Measurements from ENCODE around the gene SCARB1.

SCARB1 gene

DNA sequence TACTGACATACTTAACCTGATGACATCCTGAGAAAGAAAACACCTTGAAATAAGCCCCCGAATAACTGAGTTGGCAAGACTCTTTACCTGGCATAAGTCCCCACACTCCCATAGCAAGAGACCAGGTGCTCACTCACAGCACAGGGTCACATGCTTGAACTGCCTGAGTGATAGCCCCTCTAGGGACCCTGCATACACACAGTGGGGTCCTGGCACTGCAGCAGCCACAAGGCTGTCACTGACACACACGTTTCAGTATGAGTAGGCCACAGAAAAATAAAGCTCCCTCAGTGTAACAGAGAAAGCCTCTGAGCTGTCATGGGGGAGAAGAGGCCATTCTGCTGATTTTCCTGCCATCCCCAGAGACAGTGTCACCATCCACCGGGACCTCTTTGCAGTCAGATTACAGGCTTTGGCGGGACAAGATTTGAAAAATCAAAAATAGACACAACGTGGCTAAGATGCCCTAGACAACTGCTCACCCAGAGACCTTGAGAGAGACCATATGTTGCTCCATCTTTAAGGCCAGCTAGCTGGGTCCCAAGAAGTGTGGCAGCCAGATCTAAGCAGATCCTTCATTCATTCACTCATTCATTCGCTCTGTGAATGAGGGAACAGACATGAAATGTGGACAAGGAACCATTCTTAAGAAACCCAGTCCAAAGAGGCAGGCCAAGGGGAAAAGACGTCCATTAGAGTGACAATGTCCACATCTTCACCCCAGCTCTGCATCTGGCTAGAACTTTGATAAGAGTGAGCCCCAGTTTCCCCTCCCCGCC, 1.6 kb downstream of the SCARB1 start:
- DNase-seq, result no peak

DNA sequence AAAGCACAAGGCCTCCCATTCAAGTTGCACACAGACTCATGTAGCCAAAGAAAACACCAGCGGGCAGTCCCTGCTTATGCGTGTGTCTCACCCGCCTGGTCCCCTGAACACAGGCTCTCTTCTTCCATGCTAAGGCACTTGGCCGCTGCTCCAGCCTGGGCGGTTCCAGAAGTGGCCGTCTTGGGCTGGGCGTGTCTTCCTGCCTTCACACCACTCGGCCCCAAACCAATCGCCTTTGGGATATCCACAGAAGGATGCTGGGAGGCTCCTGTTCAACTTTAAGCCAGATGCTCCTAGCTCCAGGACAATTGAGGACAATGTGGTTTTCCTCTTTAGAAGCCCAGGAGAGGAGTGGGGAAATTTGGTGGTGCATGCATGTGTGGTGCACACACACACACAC, 2.2 kb downstream of the SCARB1 start:
- no peak for DNase-seq

DNA sequence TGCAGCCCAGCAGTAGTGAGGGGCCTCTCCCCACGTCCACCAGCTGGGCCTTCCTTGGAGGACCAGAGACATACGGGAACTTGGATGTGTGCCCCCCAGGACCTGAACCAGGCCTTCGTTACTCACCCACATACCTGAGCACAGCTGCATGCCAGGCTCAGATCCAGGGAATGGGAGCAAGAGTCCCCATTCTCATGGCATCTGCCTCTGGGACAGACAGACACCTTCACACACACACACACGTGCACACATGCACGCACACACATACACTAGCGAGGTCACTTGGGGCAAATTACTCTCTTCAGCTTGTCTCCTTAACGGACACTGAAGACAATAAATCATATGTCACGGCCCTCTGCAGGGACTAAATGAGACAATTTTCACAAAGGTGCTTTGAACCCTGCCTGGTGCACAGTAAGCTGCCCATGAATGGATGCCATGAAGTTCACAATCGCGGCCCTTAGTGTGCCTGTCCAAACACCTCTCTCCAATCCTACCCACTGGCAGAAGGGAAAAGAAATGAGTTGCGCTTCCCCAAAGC, 5.7 kb downstream of the SCARB1 start:
- no peak for DNase-seq

DNA sequence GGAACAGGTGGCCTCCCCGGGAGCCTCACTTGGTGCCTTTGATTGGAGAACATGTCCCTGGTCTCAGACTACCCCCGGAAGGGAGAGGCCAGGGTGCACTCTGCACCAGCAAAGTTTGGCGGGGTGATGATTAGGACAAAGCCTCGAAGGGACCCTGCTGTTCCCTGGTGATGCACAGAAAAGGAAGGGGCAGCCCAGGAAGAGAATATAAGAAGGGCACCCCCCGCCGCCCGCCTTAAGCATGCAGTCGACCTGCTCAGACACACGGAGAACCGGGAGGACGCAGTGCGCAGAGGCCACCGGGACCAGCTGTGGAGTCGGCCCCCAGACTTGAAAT, 6.9 kb downstream of the SCARB1 start:
- DNase-seq, result no peak

DNA sequence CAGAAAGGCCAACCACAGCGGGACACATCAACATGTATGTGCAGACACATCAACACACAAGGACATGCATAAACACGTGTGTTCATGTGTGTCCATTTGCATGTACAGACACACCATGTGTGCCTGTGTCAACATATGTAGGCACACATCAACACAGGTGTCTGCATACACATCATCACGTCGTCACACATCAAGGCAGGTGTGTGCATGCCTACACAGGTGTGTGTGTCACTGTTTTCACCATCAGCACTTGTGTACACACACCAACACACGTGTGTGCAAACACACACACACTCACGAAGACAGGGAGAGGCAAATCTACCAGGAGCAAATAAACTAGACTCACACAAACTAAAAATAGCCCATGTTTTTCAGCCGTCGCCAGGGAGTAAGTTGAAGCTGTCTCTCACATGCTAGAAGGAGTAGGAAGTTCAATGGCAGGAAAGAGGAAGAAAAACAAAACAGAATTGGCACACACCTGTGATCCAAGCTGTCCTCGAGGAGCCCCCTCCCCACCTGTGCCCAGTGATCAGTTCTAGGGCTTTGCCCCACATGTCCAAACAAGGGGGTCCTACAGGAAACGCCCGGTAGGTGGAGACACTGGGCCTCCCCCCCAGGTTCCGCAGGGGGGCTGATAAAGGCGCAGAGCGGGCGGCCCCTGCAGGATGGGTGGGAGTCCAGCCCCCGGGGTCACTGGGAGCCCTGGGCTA, 7.4 kb downstream of the SCARB1 start:
- DNase-seq, result no peak

DNA sequence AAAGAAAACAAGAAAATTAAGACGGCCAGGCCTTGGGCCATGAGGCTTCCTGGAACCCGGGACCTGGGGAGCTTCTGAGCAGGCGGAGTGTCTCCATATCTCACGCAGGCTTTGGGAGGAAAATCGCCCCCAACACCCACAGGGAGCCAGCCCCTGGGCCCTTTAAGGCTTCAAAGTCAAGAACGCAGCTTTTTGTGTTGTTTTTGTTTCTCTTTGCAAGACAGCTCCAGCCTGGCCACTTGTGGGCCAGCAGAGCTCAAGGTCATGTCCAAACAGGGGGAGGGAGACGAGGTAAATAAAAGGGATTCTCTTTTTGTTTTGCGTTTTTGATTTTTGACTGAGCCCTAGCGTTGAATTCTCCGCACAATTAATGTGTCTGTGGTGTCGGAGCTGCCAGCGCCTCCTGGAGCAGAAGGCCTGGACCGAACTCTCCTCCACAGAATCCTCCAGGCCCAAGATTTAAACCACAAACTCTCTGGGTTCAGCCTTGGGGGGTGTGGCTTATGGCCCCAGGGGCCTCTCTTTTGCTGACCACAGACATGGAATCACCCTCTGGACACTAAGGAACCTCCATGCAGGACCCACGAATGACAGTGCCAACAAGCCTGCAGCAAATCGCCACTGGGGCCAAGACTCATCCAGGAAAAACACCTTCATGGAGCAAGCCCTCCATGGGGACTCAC, 8.2 kb downstream of the SCARB1 start:
- no peak for DNase-seq

DNA sequence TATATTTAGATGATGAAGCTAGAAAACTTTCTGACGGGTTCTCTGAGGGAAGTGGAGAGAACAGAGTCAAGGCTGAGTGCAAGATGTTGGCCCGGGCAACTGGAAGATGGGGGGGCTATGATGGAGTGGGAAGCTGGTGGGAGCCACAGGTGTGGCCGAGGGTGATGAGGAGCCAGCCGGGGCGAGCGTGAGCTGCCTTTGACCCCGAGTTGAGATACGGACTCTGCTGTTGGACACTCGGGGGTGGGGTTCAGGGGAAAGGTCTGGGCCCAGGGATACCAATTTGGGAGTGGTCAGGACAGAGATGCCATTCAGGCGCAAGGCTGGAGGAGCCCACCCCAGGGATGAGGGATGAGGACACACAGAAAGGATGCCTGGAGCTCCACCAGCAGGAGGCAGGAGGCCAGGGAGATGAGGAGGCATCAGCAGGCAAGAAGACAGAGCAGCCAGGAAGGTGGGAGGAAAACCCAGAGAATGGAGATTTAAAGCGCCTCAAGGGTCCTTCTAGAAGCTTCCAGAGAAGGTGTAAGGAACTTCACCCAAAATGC, 9.0 kb downstream of the SCARB1 start:
- no peak for DNase-seq

DNA sequence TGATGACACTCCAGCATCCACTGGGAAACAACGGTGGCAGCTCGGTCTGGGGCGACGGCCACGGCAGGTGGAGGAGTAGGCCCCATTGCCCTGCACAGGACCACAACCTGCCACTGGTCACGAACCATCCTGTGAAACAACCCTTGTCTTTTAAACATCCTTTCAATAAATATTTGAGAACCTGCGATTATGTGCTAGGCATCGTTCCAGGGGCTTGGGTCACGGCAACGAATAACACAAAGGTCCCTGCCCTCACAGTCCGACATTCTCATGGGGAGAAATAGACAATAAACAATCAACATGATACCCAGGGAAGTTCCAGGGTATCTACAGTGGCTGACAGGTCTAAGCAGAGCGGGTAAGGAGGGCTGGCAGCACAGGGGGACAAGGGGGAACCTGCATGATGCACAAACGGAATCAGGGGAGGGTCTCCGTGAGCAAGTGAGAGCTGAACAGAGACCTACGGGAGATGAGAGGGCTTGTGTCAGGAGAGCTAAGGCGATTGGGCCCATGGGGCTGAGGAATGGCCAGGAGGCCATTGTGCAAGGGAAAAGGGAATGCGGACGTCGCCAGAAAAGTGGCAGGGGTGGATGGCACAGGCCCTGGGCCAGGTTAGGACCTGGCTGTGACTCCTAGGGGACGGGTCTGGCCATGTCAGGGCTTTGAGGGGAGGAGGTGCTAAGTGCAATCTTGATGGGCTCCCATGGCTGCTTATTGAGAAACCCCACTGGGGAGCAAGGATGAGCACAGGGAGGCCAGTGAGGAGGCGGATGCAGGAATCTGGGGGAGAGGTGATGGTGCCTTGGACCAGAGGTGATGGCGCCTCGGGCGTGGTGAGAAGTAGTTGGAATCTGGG, 9.7 kb downstream of the SCARB1 start:
- DNase-seq, result no peak

DNA sequence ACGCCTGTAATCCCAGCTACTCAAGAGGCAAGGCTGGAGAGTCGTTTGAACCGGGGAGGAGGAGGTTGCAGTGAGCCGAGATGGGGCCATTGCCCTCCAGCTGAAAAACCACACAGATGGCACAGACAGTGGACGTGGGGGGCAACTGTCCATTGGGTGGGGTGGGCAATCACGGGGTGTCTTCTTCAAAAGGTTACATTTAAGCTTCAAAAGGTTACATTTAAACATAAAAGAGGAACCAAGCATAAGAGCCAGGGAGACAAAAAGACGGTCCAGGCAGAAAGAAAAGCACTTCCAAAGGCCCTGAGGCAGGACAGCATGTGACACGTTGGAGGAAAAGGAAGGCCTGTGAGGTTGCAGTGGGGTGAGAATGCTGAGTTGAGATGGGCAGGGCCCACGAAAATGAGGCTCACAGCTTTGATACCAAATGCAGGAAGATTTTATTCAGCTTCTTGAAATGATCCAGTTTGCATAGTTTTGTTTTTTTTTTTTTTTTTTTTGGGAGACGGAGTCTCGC, 10.7 kb downstream of the SCARB1 start:
- no peak for DNase-seq

DNA sequence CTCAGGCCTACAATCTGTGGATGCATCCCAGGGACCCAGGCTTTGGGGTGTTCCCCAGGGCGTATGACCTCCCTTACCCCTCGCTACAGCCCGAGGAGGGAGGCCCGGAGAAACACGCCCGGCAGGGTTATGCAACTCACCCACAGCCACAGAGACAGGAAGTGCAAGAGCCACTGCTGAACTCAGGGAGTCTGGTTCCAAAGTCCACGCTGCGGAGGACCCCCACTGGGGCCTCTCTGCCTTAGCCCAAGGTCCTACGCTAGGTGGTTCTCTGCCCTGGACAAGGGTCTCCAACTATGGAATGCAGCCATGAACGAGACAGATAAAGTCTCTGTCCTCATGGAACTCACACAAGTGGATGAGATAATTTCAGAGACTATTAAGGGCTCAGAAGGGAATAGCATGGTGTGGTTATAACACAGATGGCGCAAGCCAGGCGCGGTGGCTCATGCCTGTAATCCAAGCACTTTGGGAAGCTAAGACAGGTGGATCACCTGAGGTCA, 11.3 kb downstream of the SCARB1 start:
- DNase-seq, result no peak

DNA sequence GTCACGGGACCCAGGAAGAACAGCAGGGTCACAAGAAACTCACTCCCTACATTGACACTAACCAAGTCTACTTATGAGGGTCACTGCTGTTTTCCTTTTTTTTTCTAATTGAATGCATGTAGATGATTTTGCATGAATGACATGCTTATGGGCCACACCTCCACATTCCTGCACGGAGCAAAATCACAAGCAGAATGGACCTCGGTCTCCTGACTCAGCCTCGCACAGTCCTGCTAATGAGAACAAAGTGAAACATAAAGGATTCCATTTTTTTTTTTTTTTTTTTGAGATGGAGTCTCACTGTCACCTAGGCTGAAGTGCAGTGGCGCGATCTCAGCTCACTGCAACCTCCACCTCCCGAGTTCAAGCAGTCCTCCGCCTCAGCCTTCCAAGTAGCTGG, 12.3 kb downstream of the SCARB1 start:
- no peak for DNase-seq

DNA sequence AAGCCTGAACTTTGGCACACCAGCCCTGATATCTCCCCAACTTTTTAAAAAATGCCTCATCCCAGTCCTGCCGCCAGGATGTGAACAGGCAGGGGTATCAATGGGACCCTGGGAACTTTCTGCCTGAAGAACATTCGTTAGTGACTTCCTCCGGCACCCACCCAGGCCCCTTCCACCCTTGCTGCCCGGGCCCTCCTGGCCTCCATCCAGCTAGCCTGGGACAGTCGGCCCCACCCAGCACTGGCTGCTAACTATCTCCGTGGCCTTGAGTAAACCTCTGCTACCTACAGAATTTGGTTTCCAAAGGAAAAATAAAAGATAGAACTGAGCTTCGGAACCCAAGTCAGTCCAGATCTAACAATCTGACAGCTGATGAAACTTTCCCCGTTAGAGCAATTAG, 14.3 kb downstream of the SCARB1 start:
- DNase-seq, result no peak

DNA sequence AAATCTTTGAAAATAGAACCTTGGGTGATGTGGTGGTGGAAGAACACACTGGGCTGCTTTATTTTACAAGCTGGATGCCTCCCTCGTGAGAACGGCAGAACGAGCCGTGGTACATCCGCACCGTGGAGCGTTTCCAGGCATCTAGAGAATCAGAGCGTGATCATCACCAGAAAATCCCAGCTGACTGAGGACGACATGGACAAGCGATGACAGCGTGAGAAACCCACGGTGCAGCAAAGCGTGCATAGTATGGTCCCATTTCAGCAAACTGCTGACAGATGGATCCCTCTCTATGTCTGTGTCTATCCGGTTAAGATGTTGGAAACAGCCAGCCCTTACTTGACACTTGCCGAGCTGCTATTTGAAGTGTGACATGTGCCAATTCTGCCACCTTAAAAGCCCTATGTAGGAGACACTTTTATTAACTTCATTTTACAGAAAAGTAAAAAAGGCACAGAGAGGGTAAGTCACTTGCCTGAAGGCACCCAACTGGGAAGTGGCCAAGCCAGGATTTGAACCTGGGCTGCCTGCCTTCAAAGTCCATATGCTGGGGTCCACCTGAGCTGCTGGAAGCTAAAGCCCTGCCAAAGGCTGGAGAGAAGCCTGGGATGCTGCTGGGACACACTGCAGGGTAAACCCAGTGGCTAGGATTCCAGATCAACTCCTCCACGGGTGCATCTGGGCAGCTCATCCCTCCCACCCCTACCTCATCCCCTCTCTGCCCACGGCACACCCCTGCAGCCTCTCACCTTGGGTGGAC, 14.9 kb downstream of the SCARB1 start:
- DNase-seq, result no peak

DNA sequence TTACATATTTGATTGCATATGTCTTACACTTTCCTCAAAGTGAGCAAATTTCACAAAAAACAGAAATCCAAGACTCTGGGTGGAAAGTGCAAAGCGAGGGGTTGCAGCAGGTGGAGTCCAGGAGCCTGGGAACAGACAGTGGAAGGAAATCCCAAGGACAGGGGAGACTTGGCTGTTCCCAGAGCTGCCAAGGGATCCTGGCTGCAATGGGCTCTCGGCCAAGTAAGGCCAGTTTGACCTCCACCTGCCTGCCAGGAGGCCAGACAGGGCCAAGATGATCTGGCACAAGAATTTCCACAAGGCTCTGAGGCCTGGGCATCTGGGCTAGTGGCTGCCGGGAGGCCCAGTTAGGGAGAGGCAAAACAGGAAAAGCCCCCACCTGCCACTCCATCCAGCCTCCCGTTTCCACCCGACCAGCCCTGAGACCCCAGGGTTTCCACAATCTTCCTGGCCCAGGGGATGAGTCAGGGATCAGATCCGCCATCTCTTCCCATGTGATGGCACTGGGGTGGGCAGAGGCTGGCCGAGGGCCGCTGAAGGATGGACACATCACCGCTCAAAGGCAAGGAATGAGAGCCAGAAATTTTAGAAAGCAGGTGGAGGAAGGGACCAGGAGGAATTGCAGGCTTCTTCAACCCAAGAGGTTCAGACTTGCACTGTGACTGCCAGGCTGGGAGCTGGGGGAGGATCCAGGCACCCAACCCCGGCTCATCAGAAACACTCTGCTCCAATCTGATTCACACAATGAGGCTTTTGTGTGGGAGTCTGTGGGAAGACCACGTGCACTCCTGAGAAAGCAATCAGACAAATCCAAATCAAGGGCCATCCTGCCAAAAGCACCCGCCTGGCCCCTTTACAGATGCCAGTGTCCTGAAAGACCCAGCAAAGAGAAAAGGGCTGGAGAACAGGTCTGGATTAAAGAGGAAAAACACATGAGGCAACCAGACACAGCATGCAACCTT, 16.3 kb downstream of the SCARB1 start:
- DNase-seq, result no peak

DNA sequence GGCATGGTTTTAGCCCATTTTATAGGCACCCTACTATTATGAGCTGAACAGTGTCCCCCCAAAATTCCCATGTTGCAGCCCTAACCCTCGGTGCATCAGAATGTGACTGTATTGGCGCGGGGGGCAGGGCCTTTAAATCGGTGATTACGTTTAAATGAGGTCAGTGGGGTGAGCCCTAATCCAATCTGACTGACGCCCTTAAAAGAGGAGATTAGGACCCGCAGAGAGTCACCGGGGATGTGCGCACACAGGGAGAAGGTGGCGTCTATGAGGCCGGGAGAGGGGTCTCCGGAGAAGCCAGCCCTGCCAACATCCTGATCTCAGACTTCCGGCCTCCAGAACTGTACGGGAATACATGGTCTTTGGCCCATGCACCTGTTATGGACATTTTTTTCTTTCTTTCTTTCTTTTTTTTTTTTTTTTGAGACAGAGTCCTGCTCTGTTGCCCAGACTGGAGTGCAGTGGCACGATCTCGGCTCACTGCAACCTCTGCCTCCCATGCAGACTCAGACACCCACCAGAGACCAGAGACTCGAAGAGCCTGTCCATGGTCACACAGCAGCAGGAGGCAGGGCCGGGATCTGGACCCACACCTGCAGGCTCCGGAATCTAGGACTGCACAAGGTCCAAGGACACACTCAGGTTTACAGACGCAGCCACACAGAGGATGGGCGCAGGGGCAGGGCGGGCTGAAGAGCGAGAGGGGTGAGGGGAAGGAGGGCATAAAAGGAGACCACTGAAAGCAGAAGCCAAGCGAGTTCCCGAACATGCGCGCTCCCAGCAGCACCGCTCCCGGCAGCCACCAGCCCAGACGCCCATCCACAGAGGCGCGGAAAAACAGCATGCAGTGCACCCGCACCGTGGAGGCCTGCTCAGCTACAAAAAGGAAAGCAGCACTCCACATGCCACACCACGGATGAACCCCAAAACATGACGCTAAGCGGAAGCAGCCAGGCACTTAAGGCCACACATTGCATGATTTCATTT, 19.0 kb downstream of the SCARB1 start:
- no peak for DNase-seq

DNA sequence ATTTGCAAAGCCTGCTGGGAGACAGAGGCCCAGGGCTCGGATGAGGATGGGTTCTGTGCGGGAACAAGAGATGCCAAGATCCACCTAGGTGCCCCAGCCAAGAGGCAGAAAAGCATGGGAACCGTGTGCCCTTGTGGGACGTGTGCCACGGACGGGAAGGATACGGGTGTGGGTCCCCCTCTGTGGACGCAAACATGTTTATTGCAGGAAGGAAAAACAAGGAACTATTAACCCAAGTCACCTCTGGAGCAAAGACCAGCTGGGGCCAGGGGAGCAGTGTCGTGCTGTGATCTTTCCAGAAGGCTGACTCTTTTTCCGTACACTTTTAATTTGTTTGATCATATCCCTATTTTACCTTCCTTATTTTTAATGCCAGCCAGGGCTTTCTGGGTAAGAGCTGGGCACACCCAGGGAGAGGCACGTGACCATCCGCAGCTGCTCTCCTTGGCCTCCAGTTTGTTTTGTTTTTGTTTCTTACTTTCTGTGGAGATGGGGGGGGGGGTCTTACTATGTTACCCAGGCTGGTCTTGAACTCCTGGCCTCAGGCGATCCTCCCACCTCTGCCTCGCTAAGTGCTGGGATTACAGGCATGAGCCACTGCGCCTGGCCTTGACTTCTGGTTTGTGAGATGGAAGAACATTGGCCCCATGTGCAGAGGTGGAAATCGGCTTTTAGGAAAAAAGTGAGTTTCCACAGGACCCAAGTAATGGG, 20.7 kb downstream of the SCARB1 start:
- DNase-seq, result no peak

DNA sequence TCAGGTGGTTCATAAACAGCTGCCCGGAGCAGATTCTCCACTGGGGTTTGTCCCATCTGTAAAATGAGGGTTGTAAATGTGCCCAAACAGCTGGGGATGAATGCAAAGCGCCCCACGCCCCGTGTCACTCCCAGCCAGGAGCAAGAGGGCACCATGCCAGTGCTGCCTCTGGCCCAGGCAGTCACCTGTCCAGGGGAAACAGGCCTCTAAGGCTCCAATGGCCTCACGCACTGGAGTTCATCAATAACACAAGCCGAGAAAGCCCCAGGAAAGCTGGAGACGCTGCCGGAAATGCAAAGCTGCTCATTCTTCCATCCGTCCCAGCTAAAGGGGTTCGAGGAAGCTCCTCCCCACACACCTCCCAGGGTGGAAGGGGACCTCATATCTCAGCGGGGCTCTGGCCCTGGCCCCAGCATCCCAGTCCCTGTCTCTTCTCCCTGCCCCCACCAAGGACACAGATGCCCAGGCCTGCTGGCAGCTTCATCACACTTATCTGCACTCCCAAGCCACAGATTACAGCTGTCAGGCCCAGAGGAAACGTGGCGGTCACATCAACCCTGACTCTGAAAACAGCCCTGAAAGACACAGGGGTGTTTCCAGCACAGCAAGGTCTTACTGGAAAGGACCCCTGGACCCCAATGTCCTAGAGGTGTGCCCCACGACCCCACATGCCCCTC, 21.5 kb downstream of the SCARB1 start:
- no peak for DNase-seq

DNA sequence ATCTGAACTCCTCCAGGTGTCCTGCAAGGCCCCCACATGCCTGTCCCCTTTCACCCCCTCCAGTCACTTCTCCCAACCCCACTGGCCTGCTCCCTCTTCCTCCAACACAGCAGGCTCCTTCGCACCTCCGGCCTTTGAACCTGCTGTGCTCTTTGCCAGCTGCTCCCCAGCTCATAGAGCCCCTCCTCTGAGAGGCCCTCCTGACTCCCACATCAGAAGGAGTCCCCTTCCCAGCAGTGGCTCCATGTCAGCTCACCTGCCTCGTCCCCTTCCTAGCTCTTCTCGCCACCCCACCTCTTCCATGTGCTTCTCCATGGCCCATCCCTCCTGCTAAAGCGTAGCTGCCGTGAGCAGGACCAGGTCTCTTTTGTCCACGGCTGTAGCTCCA, 22.1 kb downstream of the SCARB1 start:
- no peak for DNase-seq
